22Rv1 (cell line): ENCODE results near the gene C3orf80.

Source experiments
- ZFX ChIP-seq: fragments of 450-650 bp; IDR thresholded peaks from 2 replicates; pipeline ENCODE4 v1.6.1; 2017; ENCODE audit warnings: antibody characterized with exemption, borderline replicate concordance
- TF ChIP-seq, protein P1 (sequence below): fragments of 450-650 bp; IDR thresholded peaks from 2 replicates; pipeline ENCODE4 v1.5.1; 2017; ENCODE audit warnings: mild to moderate bottlenecking

DNA sequence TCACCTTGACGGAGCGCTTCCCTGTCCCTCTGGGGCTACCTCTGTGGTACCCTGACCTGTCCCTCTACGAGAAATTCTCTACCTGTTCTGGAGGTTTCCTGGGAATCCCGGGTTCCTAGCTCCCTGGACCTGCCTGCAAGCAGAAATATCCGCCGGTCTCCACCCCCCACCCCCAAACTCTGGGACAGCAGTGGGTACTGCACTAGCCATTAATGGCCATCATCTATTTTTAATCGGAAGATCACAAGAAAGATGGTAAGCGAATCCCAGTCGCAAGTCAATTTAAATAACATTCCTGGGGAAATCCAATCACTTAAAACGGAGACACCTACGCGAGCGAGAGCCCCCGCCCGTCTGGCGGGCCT is 429 bp upstream of the C3orf80 start:
- TF ChIP-seq, protein P1, sequence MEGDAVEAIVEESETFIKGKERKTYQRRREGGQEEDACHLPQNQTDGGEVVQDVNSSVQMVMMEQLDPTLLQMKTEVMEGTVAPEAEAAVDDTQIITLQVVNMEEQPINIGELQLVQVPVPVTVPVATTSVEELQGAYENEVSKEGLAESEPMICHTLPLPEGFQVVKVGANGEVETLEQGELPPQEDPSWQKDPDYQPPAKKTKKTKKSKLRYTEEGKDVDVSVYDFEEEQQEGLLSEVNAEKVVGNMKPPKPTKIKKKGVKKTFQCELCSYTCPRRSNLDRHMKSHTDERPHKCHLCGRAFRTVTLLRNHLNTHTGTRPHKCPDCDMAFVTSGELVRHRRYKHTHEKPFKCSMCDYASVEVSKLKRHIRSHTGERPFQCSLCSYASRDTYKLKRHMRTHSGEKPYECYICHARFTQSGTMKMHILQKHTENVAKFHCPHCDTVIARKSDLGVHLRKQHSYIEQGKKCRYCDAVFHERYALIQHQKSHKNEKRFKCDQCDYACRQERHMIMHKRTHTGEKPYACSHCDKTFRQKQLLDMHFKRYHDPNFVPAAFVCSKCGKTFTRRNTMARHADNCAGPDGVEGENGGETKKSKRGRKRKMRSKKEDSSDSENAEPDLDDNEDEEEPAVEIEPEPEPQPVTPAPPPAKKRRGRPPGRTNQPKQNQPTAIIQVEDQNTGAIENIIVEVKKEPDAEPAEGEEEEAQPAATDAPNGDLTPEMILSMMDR: no peak
- TF ChIP-seq ZFX: no peak
